Stimulated activated naive CD8-positive, alpha-beta T cell treated with anti-CD3 and anti-CD28 coated beads, Interleukin-15, Interleukin-2, amounts not matched to agents 100 U/mL and 50 U/mL, for 24 hours (primary cell): ENCODE measurements around the gene NUP93.

Experiments
- ATAC-seq: fragments of 150-1000 bp; cut with Tn5 transposase; one replicate; pipeline ENCODE4 v1.10.0; 2021
- DNase-seq: peaks from one replicate; pipeline ENCODE4 v3.0.0; 2021

Gene NUP93

GRCh38 chr16:56817056-56817455 lies 87.1 kb downstream of the NUP93 start:
- DNase-seq: no peak
- ATAC-seq: no peak

DNA sequence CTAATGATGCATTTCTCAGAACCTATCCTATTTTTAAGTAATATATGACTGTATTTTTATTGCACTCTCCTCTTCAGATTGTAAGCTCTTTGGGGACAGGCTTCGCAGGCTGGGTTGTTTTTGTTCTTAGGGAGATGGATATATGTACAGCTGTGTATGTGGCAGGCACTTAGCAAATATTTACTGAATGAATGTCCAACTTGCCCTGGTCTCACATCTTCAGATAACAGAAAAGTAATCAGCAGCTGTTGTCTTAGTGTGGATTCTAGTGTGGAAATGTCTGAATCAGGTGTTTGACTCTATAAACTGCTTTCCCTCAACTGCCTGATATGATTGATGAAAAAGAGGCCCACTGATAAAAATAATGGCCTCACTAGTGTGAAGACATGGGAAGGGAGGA lies 88.0 kb downstream of the NUP93 start:
- DNase-seq: no peak
- no peak for ATAC-seq

DNA sequence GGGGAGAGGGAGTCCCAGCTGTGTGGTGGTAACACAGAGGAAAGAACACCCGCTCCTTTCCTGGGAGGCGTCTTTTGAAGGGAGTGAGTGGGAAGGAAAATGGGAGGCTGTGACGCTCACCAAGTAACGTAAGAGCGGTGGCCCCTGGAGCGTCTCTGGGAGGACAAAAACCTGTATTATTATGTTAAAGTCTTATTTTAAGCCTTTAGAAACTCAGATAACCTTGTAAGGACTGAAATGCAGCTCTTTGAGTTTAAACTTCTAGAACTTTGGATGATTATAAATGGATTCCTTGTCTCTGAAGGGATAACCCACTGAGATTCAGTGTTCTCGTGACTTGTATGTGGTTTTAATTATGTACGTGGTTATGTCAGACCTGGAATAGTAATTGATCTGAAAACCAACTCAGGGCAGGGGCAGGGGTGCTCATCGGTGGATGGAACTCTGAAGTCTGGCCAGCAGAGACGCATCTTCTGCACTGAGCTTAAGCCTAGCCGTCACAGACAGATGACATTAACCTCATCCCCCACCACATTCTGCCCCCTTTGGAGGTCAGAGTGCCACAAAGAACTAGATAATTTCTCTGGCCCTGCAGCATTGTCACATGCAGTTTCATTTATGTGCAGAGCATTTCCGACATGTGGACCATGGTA lies 93.3 kb downstream of the NUP93 start:
- DNase-seq (no peak), ATAC-seq (no peak)

- no peak for ATAC-seq
- no peak for DNase-seq
Observed at GRCh38 chr16:56824331-56824730, 94.4 kb downstream of the NUP93 start.

DNA sequence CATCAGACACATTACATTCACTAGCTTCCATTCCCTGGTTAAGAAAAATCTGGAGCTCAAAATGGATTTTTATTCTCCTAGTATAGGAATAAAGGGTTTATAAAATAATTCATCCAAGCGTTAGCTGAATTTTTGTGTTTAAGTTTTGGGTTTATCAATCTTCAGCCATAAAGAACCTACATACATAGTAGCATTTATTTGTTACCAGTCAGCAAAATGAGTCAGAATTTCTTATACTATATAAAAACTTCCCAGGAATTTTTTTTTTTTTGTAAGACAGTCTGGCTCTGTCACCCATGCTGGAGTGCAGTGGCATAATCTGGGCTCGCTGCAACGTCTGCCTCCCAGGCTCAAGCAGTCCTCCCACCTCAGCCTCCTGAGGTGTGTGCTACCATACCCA lies 94.9 kb downstream of the NUP93 start:
- no peak for ATAC-seq

DNA sequence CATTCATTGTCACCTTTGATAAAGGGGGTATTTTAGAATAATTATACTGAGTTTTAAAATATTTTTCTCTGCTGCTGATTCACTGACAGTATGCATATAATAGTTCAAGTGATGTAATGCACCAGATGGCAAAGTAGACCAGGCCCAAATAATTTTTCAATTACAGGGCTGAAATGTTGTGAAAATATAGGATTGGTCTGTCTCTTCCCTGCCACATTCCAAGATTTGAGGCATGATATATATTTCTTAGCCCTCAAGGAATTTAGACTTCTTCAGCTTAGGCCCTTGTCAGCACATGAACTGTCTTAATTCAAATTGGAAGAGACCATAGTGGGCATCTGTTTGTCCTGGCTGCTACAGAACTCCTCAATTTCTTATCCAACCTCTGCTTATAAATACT lies 95.9 kb downstream of the NUP93 start:
- DNase-seq (no peak), ATAC-seq (no peak)

More for the DNA sequence above, 94.9 kb downstream of the NUP93 start:
- DNase-seq: no peak

- ATAC-seq (no peak), DNase-seq (no peak)
Observed at GRCh38 chr16:56828647-56829046, 98.7 kb downstream of the NUP93 start.

DNA sequence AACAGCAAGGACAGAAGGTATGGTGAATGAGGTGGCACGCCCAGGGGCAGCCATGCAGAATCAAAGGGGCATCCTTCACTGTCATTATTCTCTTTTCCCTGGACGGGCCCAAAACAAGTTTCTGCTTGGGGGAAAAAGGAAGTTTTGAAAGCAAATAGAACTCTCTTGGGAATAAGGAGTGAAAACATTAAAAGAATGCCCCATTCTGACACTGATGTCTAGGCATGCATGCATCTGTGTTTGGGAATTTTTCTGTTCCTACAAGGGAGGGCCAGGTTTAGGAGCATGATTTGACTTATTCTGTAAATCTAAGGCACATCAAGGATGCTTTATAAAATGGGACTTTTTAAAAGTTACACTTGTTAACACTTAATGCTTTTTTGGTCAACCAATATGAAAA lies 100.7 kb downstream of the NUP93 start:
- DNase-seq (no peak), ATAC-seq (no peak)

GRCh38 chr16:56832768-56833167 lies 102.8 kb downstream of the NUP93 start:
- no peak for DNase-seq
- ATAC-seq: peak; percentile 52

DNA sequence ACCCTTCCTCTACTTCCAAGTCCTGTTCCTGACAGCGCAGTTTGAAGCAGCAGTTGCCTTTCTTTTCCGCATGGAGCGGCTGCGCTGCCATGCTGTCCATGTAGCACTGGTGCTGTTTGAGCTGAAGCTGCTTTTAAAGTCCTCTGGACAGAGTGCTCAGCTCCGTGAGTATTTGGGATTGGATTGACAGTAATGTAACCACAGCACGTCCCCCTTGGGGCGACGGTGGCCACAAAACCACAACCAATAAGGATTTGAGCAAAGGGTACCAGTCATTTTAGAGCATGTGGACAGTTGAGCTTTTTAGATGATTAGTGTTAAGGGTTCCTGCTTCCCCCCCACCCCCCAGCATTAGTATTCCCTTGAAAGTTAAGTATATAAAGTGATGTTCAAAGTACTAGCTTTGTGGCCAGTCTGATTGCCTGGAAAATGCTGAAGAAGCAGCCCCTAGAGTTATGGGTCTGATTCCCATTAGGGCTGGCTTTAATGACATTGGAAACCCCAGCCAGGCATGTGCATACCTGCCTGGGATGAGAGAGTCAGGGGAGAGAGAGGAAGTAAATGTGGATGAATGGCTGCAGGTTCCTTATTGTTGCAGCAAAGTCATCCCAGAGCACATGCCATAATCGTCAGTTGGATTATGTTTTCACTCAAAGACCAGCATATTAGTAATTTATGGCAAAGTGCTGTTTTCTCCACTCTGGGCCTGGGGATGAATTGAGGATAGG lies 103.5 kb downstream of the NUP93 start:
- ATAC-seq (no peak), DNase-seq (no peak)

- no peak for DNase-seq
- no peak for ATAC-seq
Observed at GRCh38 chr16:56835320-56835719, 105.4 kb downstream of the NUP93 start.

DNA sequence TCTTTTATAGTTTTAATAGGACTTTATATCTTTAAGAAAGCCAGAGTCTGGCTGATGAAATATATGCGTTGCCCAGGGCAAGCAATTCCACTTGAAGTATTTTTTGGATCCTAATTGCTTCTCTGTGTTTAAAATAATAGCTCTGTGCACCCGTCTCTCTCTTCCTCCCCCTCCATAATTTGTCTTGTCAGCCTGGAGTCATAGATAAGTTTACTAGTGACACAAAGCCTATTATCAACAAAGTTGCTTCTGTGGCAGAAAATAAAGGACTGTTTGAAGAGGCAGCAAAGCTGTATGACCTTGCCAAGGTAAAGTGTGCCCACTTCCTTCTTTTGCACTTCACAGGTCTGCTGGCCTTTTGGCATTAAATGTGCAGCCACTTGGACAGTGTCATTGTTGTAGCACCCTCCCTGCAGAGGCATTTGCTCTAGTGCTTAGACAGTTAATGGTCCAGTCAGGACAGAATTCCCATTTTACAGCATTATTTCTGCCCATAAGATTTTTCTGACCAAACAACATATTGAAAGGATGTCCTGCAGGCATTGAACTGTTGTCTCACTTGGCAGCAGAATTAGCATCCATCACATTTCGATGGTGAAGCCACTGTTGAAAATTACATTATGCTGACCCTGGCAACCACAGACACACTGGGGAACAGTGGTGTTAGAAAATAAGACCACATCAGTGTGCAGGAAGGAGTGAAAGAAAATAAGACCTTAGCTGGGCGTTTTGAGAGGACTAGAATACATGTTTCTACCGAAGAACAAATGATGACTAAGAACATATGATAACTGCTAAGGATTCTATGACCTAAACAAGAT lies 106.7 kb downstream of the NUP93 start:
- ATAC-seq (no peak), DNase-seq (no peak)

GRCh38 chr16:56838622-56839337 lies 108.9 kb downstream of the NUP93 start:
- DNase-seq (no peak), ATAC-seq (no peak)

GRCh38 chr16:56841233-56841632 lies 111.3 kb downstream of the NUP93 start:
- ATAC-seq (no peak), DNase-seq (no peak)

GRCh38 chr16:56841659-56842058 lies 111.7 kb downstream of the NUP93 start:
- ATAC-seq: no peak

DNA sequence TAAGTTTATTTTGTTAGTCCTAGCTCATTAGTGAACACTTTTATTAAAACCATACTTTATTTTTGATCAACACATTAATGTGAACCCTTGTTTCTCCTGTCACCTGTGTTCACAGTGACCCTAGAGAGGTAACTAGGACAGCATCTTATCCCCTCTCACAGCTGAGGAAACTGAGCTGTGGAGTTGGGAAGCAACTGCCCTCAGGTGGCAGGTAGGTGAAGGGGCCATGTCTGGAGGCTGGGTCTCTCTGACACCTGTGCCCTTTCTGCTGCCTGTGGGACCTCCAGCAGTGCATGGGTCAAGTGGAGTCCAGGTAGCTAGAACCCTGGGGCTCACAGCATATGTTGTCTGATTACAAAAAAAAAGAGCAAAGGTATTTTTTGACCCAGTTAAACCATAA lies 112.2 kb downstream of the NUP93 start:
- ATAC-seq (no peak), DNase-seq (no peak)

More at GRCh38 chr16:56841659-56842058, 111.7 kb downstream of the NUP93 start:
- DNase-seq: no peak

- no peak for ATAC-seq
- no peak for DNase-seq
Observed at GRCh38 chr16:56844056-56844455, 114.1 kb downstream of the NUP93 start.

- ATAC-seq: peak; percentile 35
- DNase-seq: no peak
Observed at GRCh38 chr16:56847173-56847910, 117.4 kb downstream of the NUP93 start.

- ATAC-seq: peak; percentile 53
- DNase-seq: no peak
Observed at GRCh38 chr16:56848029-56848936, 118.4 kb downstream of the NUP93 start.

GRCh38 chr16:56848955-56849689 lies 119.2 kb downstream of the NUP93 start:
- DNase-seq (no peak), ATAC-seq (no peak)
